Tibial artery (tissue), 4 donors: ENCODE data around the gene ABCB7.

Experiments used
- DNase-seq, 2 donors: peaks; one replicate each; pipeline ENCODE4 v3.0.0-alpha.2; 2019
- H3K27ac ChIP-seq, 2 donors: fragments of 200-600 bp; sonication (generic) in 1 of 2; 1 replicate in 1 of 2; 2 replicates in 1 of 2; pipeline ENCODE4 v1.5.1; 2018 to 2019; ENCODE audit warnings: mild to moderate bottlenecking in 1 of 2
- H3K27me3 ChIP-seq, 2 donors: fragments of 200-600 bp; sonication (generic) in 1 of 2; one replicate each; pipeline versions ENCODE4 v1.5.1 to v1.6.0; 2016 to 2019
- H3K36me3 ChIP-seq, 3 donors: fragments of 200-600 bp; sonication (generic) in 2 of 3; one replicate each; pipeline ENCODE4 v1.5.1; 2016 to 2019; ENCODE audit warnings: mild to moderate bottlenecking in 2 of 3
- H3K4me1 ChIP-seq, 4 donors: fragments of 200-600 bp; sonication (generic) in 2 of 4; 1 replicate in 3 of 4; 2 replicates in 1 of 4; pipeline ENCODE4 v1.5.1; 2016 to 2019
- H3K4me3 ChIP-seq, 2 donors: fragments of 200-600 bp; sonication (generic) in 1 of 2; 1 replicate in 1 of 2; 2 replicates in 1 of 2; pipeline ENCODE4 v1.5.1; 2018 to 2019; ENCODE audit warnings: mild to moderate bottlenecking in 2 of 2
- H3K9me3 ChIP-seq, 3 donors: fragments of 200-600 bp; sonication (generic) in 1 of 3; one replicate each; pipeline ENCODE4 v1.5.1; 2016 to 2019
- intact Hi-C: fragments of 100-400 bp; cut with DNase I; formaldehyde crosslinking; loops from one replicate; pipeline ENCODE4 v1.15.0; 2023; ENCODE audit warnings: low total_unique reads
- TF ChIP-seq, protein P1 (sequence below), 2 experiments: fragments of 200-600 bp in 1 of 2; fragments of 450-650 bp in 1 of 2; IDR thresholded peaks; one replicate each; pipeline ENCODE4 v1.5.1; 2017 to 2019; ENCODE audit warnings: antibody characterized with exemption in 2 of 2, mild to moderate bottlenecking in 1 of 2, moderate library complexity in 1 of 2

The ABCB7 gene

DNA sequence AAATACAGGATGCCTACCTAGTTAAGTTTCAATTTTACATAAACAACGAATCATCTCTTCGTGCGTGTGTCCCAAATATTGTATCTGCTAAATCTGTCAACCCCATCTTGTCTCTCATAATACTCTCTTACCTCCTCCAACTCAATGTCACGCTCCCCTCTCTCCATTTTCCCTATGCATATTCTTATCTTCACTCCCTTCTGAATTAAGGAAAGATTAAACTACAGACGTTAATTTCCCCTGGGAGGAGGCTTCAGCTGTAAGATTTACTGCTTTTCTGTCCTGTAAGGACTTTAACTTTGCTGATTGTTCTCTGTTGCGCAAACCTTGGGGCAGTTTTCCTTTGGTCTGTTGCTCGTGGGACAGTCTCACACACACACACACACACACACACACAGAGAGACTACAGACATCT, 455 bp upstream of the ABCB7 start:
- TF ChIP-seq, protein P1, sequence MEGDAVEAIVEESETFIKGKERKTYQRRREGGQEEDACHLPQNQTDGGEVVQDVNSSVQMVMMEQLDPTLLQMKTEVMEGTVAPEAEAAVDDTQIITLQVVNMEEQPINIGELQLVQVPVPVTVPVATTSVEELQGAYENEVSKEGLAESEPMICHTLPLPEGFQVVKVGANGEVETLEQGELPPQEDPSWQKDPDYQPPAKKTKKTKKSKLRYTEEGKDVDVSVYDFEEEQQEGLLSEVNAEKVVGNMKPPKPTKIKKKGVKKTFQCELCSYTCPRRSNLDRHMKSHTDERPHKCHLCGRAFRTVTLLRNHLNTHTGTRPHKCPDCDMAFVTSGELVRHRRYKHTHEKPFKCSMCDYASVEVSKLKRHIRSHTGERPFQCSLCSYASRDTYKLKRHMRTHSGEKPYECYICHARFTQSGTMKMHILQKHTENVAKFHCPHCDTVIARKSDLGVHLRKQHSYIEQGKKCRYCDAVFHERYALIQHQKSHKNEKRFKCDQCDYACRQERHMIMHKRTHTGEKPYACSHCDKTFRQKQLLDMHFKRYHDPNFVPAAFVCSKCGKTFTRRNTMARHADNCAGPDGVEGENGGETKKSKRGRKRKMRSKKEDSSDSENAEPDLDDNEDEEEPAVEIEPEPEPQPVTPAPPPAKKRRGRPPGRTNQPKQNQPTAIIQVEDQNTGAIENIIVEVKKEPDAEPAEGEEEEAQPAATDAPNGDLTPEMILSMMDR (IDR thresholded peaks at IDR 0.05): no peak
- no peaks in the 10 kb centered on the region for H3K27me3 ChIP-seq
- no peaks in the 10 kb centered on the region for H3K36me3 ChIP-seq
- H3K27ac ChIP-seq: peak overlapping the region; percentile 77 to 90
- peaks cover 0 to 14% (median 0%) of the 10 kb centered on the region in 4 donors for H3K4me1 ChIP-seq
- H3K4me3 ChIP-seq: peak overlapping the region; percentile 60 to 70
- intact Hi-C loops: loop anchor here (5.0 kb wide), 1 partner anchor 1276 kb away; no protein-coding TSS in a partner anchor
- DNase-seq: no peak
- no peaks in the 10 kb centered on the region for H3K9me3 ChIP-seq

DNA sequence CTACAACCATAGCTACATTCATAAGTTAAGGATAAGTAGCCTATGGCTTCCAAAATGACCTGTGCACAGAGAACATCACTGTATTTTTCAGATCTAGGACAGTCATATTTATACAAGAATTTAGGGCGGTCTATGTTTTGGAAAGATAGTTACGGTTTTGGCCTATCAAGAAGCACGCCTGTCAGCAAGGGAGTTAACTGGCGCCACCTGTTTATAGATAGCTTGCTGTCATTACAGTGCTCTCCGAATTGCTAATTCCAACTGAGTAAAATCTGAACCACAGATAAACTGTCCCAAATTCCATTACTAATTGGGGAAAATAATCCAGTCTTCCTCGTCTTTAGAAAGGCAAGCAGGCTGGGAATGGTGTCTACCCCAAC, 646 bp downstream of the ABCB7 start:
- intact Hi-C loops: loop anchor here (5.0 kb wide), 1 partner anchor 1277 kb away; no protein-coding TSS in a partner anchor
- H3K27me3 ChIP-seq: no peaks in the 10 kb centered on the region
- no peaks in the 10 kb centered on the region for H3K36me3 ChIP-seq
- TF ChIP-seq, protein P1 (IDR thresholded peaks at IDR 0.05): no peak
- DNase-seq: no peak
- peak overlapping the region; percentile 60 to 70 for H3K4me3 ChIP-seq
- H3K27ac ChIP-seq: peak overlapping the region; percentile 77 to 90
- no peaks in the 10 kb centered on the region for H3K9me3 ChIP-seq
- H3K4me1 ChIP-seq: peaks cover 0 to 14% (median 0%) of the 10 kb centered on the region in 4 donors

DNA sequence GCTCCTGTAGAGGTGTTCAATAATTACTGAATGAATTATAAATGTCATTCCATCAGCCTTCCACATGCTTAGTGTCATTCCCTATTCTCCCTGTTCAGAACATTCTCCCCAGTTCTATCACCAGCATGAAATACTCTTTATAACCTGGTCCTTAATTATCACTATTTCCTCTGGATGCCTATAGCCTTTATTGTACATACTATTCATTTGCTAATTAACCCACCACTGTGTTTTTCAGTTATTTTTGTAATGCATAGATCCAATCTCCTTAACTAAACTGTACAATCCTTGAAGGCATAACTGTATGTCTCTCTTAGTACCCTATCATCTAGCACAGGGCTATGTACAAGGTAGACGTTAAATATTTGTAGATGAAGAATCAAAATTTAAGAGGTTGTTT, 1.2 kb downstream of the ABCB7 start:
- Histone ChIP-seq H3K27me3 (no peaks in the 10 kb centered on the region), H3K4me1 (peaks cover 0 to 14% (median 0%) of the 10 kb centered on the region in 4 donors), H3K9me3 (no peaks in the 10 kb centered on the region), H3K4me3 (no peak overlapping the region), H3K36me3 (no peaks in the 10 kb centered on the region), H3K27ac (no peak overlapping the region)
- intact Hi-C loops: loop anchor here (5.0 kb wide), 1 partner anchor 1277 kb away; no protein-coding TSS in a partner anchor
- no peak for DNase-seq
- TF ChIP-seq, protein P1 (IDR thresholded peaks at IDR 0.05): no peak

DNA sequence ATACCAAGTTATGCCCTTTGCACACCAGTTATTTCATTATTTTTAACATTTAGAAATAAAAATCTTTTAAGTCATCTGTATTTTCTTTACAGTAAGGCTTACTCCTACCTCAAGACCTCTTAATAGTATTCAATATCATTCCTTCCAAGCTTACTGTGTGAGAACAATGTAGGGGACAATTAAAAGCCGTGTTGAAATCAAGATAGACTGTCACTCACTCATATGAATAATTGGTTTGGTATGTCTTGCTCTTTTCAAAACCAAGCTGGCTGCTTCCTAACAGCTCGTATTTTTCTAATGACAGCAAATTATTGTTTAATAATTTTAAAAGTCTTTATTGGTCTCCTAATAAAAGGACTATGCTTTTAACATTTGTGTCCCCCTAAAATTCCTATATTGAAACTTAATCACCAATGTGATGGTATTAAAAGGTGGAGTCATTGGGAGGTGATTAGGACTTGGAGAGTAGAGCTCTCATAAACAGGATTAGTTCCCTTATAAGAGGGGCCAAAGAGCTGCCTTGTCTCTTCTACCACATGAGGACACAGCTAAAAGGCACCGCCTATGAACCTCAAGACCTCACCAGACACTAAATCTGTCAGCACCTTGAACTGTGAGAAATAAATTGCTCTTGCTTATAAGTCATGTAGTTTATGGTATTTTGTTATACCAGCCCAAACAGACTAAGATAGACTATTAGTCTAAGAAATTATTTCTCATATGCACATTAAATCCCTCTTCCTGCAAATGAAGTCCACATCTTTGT, 4.1 kb downstream of the ABCB7 start:
- no peak for DNase-seq
- H3K27me3 ChIP-seq: no peaks in the 10 kb centered on the region
- H3K9me3 ChIP-seq: peaks cover 0 to 3% (median 0%) of the 10 kb centered on the region in 3 donors
- no peak overlapping the region for H3K27ac ChIP-seq
- no peak overlapping the region for H3K4me3 ChIP-seq
- TF ChIP-seq, protein P1 (IDR thresholded peaks at IDR 0.05): no peak
- no peaks in the 10 kb centered on the region for H3K36me3 ChIP-seq
- intact Hi-C loops: no loop called here
- peaks cover 0 to 11% (median 0%) of the 10 kb centered on the region in 4 donors for H3K4me1 ChIP-seq

DNA sequence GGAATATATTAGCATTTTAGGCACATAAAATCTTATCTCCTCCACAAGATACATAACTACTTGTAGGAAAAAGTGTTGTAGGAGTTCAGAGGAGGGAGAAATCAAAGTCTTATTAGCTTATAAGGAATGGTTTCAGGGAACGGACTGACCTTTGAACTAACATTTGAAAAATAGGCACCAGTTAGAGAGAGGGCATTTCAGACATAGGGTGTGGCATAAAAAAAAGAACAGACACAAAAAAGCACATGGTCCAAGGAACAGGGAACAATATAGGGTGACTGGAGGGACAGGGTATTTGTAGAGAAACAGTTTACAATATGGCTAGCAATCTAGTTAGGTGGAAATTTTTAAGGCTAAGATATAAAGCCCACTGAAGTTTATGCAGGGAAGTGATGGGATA, 6.4 kb downstream of the ABCB7 start:
- TF ChIP-seq, protein P1 (IDR thresholded peaks at IDR 0.05): no peak
- H3K27ac ChIP-seq: no peak overlapping the region
- H3K36me3 ChIP-seq: no peaks in the 10 kb centered on the region
- no peak for DNase-seq
- H3K9me3 ChIP-seq: peaks cover 0 to 3% (median 0%) of the 10 kb centered on the region in 3 donors
- peaks cover 0 to 8% (median 0%) of the 10 kb centered on the region in 4 donors for H3K4me1 ChIP-seq
- H3K27me3 ChIP-seq: no peaks in the 10 kb centered on the region
- no peak overlapping the region for H3K4me3 ChIP-seq
- intact Hi-C loops: no loop called here
